Anterior cingulate cortex (tissue), 58 donors: Measurements from ENCODE around the gene LRRC9.
"Not testable (repeated sequence)": the region's sequence is repeated elsewhere in the genome, so short reads cannot be mapped to it uniquely, and the experiment has no call there.

Experiments
- DNase-seq, 58 donors: peaks; one replicate each; lab custom pipeline; 2025; lab: John Stamatoyannopoulos, UW

Gene LRRC9

DNA sequence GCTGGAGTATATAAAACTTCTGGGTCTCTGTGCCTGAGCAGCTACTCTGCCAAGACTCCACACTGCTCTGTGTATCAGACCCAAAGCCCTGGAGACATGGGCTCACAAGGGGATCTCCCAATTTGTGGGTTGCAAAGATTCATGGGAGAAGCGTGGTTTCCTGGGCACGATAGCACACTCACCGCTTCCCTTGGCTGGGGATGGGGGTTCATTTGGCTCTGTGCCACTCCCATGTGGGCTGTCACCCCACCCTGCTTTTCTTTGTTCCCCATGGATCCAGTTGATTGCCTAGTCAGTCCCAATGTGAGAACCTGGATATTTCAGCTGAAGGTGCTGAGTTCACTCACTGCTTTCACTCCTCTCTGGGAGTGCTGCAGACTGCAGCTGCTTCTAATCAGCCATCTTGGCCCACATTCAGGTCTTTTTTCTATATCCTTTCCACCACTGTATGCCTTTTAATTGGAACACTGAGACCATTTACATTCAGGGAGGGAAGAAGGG is 131.8 kb downstream of the LRRC9 start:
- DNase-seq = no peak

DNA sequence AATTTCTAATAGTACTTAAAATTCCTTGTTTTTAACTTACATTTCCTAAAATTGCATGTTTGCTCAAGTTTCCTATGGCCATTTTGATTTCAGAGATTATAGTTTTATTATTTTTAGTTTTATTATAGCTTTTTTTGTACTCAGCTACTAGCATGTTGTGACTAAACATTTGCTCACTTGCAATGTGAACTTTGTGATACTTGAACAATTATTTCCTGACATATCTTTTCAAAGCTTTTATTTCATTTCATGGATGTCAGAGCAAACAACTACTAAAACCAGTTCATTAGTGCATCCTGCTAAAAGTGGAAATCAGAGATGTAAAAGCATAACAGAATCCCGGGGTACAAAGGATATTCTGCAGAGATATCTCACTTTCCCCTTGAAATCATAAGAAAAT is 138.1 kb downstream of the LRRC9 start:
- no peak for DNase-seq

DNA sequence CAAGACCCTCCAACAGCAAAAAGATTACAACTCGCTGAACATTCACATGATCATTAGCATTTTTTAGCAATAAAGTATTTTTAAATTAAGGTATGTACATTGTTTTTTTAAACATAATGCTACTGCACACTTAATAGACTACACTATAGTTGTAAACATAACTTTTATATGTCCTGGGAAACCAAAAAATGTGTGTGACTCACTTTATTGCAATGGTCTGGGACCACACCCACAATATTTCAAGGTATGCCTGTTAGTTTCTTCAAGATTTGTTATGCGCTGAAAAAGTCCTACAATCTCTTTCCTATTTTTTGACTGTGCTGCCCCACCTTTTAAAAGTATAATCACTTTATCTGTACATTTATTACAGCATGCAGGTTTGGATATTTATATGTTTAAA is 141.4 kb downstream of the LRRC9 start:
- DNase-seq = no peak

DNA sequence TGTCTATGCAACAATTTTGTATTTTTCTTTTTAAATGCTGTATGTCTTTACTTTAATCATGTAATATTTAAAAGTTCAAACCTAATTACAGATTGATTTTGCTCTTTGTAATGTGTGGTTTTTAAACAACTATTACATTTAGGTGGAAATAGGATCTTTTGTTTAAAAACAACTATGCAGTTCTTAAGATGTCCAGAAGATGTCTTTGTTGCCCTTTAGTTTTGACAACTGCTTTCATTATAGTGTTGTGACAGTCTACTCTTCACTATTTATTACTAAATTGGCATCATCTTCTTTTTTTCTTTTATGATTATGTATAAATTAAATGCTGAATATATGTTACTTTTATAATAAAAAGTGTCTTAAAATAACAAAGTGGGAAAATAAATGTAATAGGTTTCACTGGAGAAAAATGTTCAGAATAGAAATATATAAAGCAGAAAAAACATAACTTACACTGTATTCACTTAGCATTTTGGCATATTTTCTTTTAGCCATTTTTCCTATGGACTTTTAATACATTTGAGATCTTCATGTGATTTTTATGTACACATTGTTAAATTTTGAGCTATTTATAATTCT is 144.6 kb downstream of the LRRC9 start:
- DNase-seq = peak in 1 of 58 donors; percentile 1

DNA sequence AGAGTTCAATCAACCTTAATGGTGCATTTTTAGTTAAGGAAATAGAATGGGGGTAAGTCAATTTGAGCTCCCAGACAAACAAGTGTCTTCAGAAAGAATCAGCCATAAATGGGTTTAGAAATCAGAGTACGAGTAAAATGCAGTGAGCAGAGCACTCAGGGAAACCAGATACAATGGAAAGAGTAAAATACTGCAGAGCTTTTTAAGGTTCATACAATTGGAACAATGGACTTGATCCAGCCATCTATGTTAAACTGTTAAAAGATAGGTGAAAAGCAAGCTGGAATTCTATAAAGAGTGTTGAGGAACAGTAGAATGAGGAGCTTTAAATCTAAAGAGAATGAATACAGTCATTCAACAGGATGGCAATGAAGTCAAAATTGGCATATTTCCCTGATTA is 147.9 kb downstream of the LRRC9 start:
- no peak for DNase-seq

DNA sequence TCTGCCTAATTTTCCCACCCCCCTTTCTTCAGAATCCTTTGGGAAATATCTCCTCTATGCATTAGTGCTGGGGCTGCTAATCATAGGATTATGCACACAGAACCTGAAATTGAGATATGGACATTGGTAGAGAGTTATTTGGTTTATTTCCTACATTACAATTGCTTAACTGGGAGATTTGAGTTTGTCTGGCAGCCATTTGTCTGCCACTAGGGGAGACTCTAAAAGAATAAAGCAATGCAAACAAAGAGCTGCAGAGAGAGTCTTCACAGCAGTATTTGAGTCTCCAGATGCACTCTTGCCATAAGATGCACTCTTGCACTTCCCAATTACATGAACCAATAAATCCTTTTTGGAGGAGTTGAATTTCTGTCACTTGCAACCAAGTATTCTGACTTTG is 159.8 kb downstream of the LRRC9 start:
- no peak for DNase-seq

DNA sequence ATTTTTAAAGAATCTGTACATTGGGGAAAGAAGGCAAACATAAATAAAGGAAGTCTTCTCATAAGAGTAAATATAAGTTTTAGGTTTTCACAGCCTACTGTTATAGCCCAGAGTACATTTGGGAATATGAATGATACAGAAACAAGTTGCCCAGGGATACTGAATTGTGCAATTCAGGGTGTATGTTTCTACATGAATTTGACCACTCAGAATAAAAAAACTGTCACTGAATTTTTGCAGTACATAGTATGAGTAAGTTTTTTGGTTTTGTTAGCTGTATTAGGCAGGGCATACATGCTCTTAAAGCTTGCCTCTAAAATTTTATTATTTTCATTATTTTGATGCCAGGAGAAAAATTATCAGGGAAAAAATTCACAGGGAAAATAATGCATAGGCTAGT is 165.1 kb downstream of the LRRC9 start:
- DNase-seq = no peak

DNA sequence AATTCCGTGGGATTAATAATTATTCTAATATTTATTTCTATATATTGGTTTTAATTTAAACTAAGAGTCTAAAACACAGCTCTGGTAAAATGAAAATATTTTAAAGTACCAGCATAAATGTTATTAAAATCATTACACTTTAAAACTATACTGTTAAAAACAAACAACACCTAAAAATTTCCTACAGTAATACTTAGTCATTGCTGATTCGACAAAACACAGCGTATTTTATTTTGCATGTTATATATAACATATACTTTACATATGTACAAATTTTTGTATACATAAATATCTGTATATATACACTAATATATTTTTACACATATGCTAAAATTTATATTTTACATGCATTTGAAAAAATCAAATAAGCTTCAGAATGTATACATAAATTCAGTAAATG is 165.7 kb downstream of the LRRC9 start:
- DNase-seq = no peak

DNA sequence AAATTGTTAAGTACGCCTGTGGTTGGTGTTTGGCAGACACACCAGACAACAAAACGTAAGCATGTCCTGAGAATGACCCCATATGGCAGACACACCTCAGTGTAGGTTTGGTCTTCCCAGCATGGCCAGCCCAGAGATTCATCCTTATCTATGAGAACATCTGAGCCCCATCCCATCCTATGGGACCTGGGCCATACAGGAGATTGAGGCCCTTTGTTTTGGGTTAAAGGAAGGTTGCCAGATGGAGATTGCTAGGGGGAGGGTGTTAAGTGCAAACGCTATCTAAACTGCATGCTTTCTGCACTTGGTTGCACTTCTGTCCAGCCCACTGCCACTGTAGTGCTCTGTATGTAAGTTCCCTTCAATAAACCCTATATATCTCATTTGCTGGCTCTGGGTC is 167.7 kb downstream of the LRRC9 start:
- DNase-seq = no peak

DNA sequence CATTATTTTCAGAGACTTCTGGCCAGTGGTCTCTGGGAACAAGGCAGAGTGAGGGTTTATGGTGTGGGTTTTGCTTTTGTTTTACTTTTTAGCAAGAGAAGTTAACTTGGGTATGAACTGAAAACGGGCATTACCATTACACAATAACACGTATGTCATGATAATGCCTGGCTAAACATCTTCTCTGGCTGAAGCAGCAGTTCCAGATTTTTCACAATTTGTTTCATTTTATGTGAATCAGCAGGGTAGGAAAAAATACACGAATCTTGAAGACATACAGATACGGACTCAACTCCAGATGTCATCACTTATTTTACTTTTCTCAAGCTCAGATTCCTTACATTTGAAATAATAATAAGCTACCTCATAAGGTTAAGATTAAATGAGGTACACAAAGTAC is 169.3 kb downstream of the LRRC9 start:
- no peak for DNase-seq

DNA sequence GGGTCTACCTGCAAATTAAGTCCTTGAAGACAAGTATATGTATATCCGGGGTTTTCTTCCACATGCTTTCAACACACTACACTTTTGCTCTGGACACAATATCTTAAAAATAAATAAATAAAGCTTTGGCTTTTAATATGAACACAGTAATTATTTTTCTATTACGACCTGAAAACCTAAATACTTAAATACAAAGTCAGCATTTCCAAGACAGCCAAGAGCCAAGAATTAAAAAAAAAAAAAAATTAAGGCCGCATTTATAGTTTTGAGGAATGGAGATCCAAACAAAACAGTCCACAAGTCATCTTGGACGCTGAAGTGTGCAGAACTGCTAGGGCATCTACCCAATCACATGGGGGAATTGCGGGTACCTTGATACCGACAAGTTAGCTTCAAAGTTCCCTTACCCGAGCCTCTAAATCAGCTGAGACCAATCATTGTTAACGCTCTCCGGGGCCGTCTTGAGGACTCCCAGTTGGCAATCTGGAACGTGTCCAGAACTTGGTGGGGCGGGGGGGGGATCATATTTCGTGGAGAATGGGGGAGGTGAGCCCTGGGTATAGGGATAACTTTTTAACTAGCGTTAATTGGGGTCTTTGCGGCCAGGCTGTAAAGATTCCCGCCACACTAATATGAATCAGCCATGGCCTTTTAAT is 171.0 kb downstream of the LRRC9 start:
- DNase-seq = peak in 30 of 58 donors; percentile 2 to 66 (median 30)

DNA sequence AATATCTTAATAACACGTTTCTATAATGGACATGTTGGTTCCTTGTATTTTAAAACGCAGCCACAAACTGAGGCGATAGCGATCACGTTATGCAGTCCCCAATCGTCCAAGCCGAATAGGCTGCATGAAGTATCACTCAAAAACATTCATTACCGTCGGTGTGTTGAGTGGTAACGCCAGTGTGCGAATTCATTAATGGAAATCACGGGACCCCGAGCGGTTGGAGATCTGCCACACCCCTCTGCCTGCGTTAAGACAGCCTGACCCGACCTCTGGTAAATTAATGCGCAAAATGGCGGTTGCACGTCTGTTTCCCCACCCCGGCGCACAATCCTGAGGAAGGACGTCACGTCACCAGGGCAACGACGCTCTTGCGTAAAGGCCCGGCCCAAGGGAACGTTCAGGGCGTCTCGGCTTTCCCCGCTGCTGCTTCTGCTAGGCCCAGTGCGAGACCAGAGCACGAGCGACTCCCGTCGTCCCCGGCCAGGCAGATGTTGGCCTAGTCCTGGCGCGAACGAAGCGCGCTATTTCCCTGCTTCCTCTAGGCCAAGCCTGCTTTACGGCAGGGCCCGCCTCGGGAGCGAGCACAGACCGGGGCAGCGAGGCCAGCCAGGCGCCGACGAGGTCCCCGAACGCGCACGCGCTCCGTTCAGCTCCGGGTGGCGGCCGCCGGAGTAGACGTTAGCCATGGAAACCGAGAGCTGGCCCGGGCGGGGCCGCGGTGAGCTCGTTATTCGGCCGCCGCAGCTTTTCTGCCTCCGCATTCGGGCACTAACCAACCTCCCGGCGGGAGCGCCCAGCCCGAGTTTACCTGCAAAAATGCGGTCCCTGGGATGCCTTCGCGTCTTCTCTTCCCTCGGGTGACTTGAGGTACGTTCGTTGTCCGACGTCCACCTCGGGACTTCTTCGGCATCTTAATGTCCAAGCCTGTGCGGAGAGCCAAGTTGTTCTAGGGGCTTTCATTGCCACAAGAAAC is 171.9 kb downstream of the LRRC9 start, which contains the start of gene PCNX4:
PCNX4 (plus strand) TSS at position 374 of the 976 bp plus-strand sequence. CDS start 15,716 bp downstream, outside the sequence.
- DNase-seq = peak; percentile 75 to 100 (median 94)

DNA sequence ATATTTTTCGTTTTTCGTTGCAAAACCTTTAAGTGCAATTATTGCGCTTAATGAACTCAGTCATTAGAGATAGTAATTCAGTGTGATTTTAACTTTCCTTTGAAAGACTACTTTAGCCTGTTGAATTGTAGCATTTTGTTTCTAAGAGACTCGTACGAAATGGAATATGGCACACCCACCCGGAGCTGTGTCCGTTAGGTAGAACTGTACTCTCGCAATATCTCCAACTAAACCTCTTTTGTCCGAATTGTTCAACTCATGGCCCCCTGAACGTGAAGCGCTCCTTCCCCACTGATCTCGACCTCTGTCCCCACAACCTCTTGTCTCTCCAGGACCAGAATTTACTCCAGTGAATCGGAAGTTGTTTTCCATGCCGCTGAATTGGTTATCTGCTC is 172.6 kb downstream of the LRRC9 start:
- DNase-seq = peak in 8 of 58 donors; percentile 2 to 33 (median 8)

DNA sequence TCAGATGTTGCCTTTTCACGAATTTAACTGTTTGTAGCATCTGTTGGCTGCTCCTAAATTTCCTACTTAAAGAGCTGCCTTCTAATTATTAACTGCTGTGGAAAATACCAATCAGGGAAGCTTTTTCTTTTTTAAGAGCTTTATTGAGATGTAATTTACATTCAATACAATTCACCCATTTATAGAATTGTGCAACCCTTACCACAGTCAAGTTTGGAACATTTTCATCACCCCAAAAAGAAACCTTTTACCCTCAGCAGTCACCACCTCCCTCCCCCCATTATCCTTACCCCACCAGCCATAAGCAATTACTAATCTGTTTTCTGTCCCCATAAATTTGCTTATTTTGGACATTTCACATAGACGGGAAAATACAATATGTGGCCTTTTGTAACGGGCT is 173.1 kb downstream of the LRRC9 start:
- DNase-seq = peak in 1 of 58 donors; percentile 5

DNA sequence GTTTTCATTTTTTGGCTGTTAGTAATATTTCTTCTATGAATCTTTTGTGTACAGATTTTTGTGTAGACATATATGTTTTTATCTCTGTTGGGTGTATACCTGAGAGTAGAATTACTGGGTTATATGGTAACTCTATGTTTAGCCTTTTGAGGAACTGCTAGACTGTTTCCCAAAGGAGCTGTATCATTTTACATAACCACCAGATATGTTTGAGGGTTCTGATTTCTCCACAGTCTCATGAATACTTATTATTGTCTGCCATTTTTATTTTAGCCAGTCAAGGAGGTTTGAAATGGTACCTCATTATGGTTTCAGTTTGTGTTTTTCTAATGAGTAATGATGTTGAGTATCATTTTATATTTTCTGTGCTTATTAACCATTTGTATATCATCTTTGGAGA is 173.7 kb downstream of the LRRC9 start:
- no peak for DNase-seq

DNA sequence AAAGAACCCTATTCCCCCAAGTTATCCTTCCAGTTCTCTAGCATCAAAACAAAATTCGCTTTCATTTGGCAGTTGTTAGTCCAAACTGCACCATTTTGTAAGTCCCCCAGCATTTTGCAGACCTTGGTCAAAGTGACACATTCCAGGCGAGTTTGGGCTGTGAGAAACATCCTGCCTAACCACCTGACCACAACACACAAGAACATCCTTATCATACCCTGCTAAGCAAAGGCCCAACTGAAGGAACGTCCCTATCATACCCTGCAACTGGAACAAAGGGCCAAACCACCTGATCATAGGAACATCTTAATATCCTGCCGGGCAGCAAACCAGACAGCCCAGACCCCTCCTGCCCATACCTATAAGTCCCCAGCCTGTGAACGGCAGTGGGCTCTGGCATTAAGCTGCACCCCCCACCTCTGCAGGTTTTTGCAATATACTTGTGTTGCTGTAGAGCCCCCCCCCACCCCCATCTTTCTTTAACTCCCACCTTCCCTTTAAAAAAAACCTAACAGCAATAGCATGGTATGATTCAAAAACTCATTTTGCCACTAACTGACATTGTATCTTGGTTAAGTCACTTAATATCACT is 174.5 kb downstream of the LRRC9 start:
- no peak for DNase-seq

DNA sequence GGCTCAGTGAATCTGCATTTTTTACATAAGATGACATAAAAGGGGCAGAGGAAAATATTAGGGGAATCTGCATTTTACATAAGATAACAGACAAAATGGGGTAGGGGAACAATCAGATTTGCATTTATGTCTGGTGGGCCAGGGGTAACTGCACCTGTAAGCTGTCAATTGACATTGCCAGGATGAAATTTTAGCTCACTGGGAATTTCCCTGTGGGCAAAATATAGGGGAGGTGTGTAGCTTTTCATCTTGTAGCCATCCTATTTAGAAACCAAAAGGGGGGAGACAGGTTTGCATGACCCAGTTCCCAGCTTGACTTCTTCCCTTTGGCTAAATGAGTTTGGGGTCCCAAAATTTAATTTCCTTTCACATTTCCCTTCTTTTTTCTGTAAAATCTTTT is 175.3 kb downstream of the LRRC9 start:
- no peak for DNase-seq

DNA sequence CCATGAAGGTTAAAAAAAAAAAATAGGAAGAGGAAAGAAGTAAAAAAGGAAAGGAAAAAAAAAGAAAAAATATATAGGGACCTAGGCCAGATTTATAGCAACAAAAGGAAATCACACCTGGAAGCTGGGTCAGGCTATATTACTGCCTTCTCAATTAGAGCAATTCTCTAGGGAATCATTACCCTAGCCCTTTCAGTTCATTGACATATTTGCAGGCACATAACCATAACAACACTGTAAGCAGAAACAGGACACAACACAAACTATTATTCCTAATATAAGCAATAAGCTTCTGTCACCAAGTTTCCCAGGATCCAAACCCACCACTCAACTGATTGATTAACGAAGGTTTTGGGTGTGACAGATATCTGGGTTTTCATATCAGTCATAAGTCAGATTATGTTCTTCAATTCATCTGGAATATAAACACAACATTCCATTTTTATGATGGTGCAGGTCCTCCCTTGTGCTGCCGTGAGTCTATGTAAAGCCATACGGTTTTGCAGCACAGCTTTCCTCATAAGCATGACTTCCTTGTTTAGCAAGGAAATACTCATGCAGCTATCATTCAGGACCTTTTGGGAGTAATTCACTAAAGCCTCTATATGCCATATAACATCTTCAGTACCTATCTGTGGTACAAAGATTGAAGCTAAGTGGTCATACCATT is 176.0 kb downstream of the LRRC9 start:
- no peak for DNase-seq

DNA sequence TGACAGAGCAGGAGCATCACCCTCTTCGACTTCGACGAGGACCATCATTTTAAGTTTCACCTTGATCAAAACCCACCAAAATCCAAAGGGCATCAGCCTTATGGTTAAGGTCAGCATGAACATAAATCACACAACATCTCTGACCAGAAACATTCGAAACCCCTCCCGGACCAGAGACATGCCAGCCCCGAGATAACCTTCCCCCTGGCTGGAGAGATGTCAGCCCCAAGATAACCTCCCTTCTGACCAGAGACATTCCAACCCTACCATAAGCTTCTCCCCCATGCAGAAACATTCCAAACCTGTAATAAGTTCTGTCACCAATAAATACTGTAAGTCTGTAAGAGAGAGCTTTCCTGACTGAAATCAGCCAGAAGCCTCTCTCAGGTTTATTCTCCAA is 178.0 kb downstream of the LRRC9 start:
- DNase-seq = no peak

DNA sequence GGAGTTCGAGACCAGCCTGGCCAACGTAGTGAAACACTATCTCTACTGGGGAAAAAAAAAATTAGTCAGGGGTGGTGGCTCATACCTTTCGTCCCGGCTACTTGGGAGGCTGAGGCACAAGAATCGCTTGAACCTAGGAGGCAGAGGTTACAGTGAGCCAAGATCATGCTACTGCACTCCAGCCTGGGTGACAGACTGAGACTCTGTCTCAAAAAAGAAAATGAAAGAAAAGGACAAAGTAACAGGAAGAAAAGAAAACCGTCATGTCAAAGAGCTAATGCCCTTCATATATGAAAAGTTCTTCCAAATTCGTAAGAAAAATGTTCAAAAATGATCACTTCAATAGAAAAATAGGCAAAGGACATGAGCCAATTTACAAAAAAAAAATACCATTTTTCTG is 179.9 kb downstream of the LRRC9 start:
- not testable (repeated sequence) for DNase-seq
